Endothelial cell of umbilical vein (primary cell): ENCODE data around the gene PRSS21. TPM values are rescaled to one million over a fixed set of nuclear protein-coding genes. Genes with fewer than 3 reads are reported as not detected.

Experiments used
- BruUV-seq: library from RNA; stranded (reverse); fragments of 400-500 nt; replicated peaks from 2 replicates; lab custom pipeline; 2021; lab: Mats Ljungman, UMichigan
- CTCF ChIA-PET: fragments of 300-600, 350-600 bp; sonication (Branson Sonifier 250); formaldehyde crosslinking; loops from one replicate; lab custom pipeline; 2021; ENCODE audit warnings: antibody characterized with exemption, inconsistent platforms; lab: Charles Lee
- POLR2A ChIA-PET: fragments of 300-600, 350-600 bp; sonication (Branson Sonifier 250); formaldehyde crosslinking; loops from one replicate; lab custom pipeline; 2021; ENCODE audit warnings: antibody characterized with exemption, inconsistent platforms; lab: Charles Lee
- DNase-seq: peaks from one replicate; pipeline ENCODE4 v3.0.0-alpha.2; 2011; ENCODE audit warnings: low read depth, low spot score
- FAIRE-seq: peaks from 2 replicates; lab custom pipeline; 2011; peaks lifted over from hg19 to GRCh38; lab: Jason Lieb, UNC
- H2AFZ ChIP-seq: 2 replicates; pipeline ENCODE4 v1.6.0; 2012; ENCODE audit warnings: low read depth, low read length, control low read depth, inconsistent platforms
- H3K27ac ChIP-seq: 2 replicates; pipeline ENCODE4 v1.5.1; 2011; ENCODE audit warnings: low read depth, mild to moderate bottlenecking, control low read depth, low read length, moderate library complexity; ENCODE audit not compliant: insufficient read depth
- H3K27me3 ChIP-seq, 2 experiments: 2 replicates each; pipeline versions ENCODE4 v1.6.0 to v1.6.1; 2011; ENCODE audit warnings: low read length in 2 of 2, mixed read lengths in 1 of 2; ENCODE audit not compliant: control insufficient read depth in 2 of 2, insufficient read depth in 2 of 2
- H3K36me3 ChIP-seq, 2 experiments: 2 replicates in 1 of 2; 3 replicates in 1 of 2; pipeline ENCODE4 v1.5.1; 2011; ENCODE audit warnings: low read length in 2 of 2, mild to moderate bottlenecking in 1 of 2, moderate library complexity in 1 of 2; ENCODE audit not compliant: control insufficient read depth in 2 of 2, insufficient read depth in 2 of 2; ENCODE audit errors: extremely low read depth in 1 of 2
- H3K4me1 ChIP-seq: 3 replicates; pipeline ENCODE4 v1.5.1; 2011; ENCODE audit warnings: mild to moderate bottlenecking, low read length; ENCODE audit not compliant: control insufficient read depth, insufficient read depth; ENCODE audit errors: extremely low read depth
- H3K4me2 ChIP-seq: 2 replicates; pipeline ENCODE4 v1.6.1; 2011; ENCODE audit warnings: low read length, control low read depth, mixed read lengths; ENCODE audit not compliant: insufficient read depth
- H3K4me3 ChIP-seq, 3 experiments: fragments of 200-600 bp in 1 of 3; sonication (generic), shearing (Covaris generic) in 1 of 3; replicated peaks in 1 of 3; 2 replicates each; pipeline ENCODE4 v1.5.1; 2011 to 2016; ENCODE audit warnings: control low read depth in 3 of 3, low read length in 3 of 3, mild to moderate bottlenecking in 2 of 3, inconsistent platforms in 1 of 3, low read depth in 1 of 3, moderate library complexity in 1 of 3; ENCODE audit not compliant: insufficient read depth in 1 of 3
- H3K79me2 ChIP-seq: 2 replicates; pipeline ENCODE4 v1.6.0; 2012; ENCODE audit warnings: low read length, inconsistent platforms; ENCODE audit not compliant: control insufficient read depth, insufficient read depth
- H3K9ac ChIP-seq: replicated peaks from 2 replicates; pipeline ENCODE3; 2011; ENCODE audit warnings: low read length, control low read depth; ENCODE audit not compliant: insufficient read depth; ENCODE audit errors: extremely low read depth
- H3K9me1 ChIP-seq: replicated peaks from 3 replicates; pipeline ENCODE4 v1.6.0; 2011; ENCODE audit warnings: mild to moderate bottlenecking, low read length; ENCODE audit not compliant: control insufficient read depth, insufficient read depth; ENCODE audit errors: extremely low read depth
- H3K9me3 ChIP-seq: replicated peaks from 2 replicates; pipeline ENCODE4 v1.5.1; 2012; ENCODE audit warnings: low read length, inconsistent platforms; ENCODE audit not compliant: control insufficient read depth, insufficient read depth
- H4K20me1 ChIP-seq: replicated peaks from 2 replicates; pipeline ENCODE3; 2011; ENCODE audit warnings: mild to moderate bottlenecking, low read length; ENCODE audit not compliant: control insufficient read depth, insufficient read depth; ENCODE audit errors: extremely low read depth
- FOS ChIP-seq: IDR thresholded peaks from 2 replicates; pipeline ENCODE4 v1.6.1; 2011; ENCODE audit warnings: mild to moderate bottlenecking, low read length, moderate library complexity, borderline replicate concordance; ENCODE audit not compliant: insufficient read depth
- GATA2 ChIP-seq: IDR thresholded peaks from 2 replicates; pipeline ENCODE4 v1.7.0; 2011; ENCODE audit warnings: low read depth, mild to moderate bottlenecking, moderate library complexity, mixed read lengths, low read length; ENCODE audit not compliant: insufficient read length, insufficient read depth
- JUN ChIP-seq: IDR thresholded peaks from 2 replicates; pipeline ENCODE4 v1.6.1; 2011; ENCODE audit warnings: borderline replicate concordance, low read depth; ENCODE audit not compliant: insufficient read length, insufficient read depth
- MYC ChIP-seq: IDR thresholded peaks from one replicate; pipeline ENCODE4 v1.6.1; 2011; ENCODE audit warnings: mild to moderate bottlenecking, low read depth, low read length
- POLR2A ChIP-seq: IDR thresholded peaks from 2 replicates; pipeline ENCODE4 v1.6.1; 2012; ENCODE audit warnings: low read depth, mild to moderate bottlenecking, control low read depth, low read length
- POLR2AphosphoS5 ChIP-seq: IDR thresholded peaks from 2 replicates; pipeline ENCODE4 v1.6.1; 2012; ENCODE audit warnings: low read depth, mild to moderate bottlenecking, control low read depth, low read length, moderate library complexity; ENCODE audit not compliant: insufficient read depth
- dilution Hi-C: fragments of 300-500 bp; cut with MboI; formaldehyde crosslinking; loops from one replicate; pipeline ENCODE4 v1.15.0; 2019; ENCODE audit warnings: low sequenced_read_pairs; ENCODE audit not compliant: extremely low pct_ligation_motif_present
- intact Hi-C: fragments of 100-400 bp; cut with micrococcal nuclease; formaldehyde crosslinking; loops from one replicate; pipeline ENCODE4 v1.10.0; 2022
- polyA plus RNA-seq, 4 experiments: library from polyadenylated mRNA; depleted of rRNA in 3 of 4; stranded (reverse) in 3 of 4; unstranded in 1 of 4; fragments of >200 nt; gene quantifications; 2 replicates each; pipeline versions ENCODE4 v1.2.1 to v1.2.3, GENCODE V29; 2011 to 2012; ENCODE audit warnings: missing spikeins in 1 of 4
- total RNA-seq: library from RNA; stranded (reverse); gene quantifications from 2 replicates; pipeline ENCODE4 v1.2.3, GENCODE V29; 2021
- TF ChIP-seq, protein P1 (sequence below), 2 donors: IDR thresholded peaks; 1 replicate in 1 of 2; 2 replicates in 1 of 2; pipeline ENCODE4 v1.5.1; 2011; ENCODE audit warnings: low read length in 2 of 2, mild to moderate bottlenecking in 2 of 2, moderate library complexity in 2 of 2, control low read depth in 1 of 2, inconsistent platforms in 1 of 2, low read depth in 1 of 2; ENCODE audit not compliant: insufficient read depth in 1 of 2; ENCODE audit errors: extremely low read depth in 1 of 2

Gene PRSS21
- total and polyA plus RNA-seq, 2 donors (not counting 3 experiments of a cell fraction or from before 2014, with no cell fraction given): 0.28 TPM; not detected in 1

DNA sequence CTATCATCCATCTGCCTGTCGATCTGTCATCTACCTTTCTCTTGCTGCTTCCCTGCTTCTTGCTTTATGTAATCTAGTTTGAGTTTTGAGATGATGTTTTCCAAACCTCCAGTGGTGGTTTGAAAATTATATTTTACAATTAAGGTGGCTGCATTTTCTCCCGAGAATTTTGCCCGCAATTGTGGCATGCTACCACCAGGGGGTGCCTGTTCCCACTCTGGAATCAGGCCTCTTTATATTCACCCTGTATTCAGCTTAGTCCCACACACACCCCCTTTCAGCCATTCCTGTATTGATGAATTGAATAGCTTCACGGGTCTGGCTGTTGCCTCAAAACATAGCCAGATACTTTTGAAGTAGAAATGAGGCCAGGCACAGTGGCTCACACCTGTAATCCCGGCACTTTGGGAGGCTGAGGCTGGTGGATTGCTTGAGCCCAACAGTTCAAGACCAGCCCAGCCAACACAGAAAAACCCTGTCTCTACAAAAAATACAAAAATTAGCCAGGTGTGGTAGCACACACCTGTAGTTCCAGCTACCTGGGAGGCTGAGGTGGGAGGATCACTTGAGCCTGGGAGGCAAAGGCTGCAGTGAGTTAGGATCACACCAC lies 37.8 kb downstream of the PRSS21 start:
- dilution Hi-C loops (no loop called here), intact Hi-C loops (loop anchor here (1.0 kb wide), 1 partner anchor 13 kb away; no protein-coding TSS in a partner anchor)
- Histone ChIP-seq H3K27ac (no peak overlapping the region), H3K4me3 (no peak overlapping the region), H3K36me3 (no peaks in the 10 kb centered on the region), H4K20me1 (no peaks in the 10 kb centered on the region), H3K4me2 (no peak overlapping the region), H3K9me3 (peaks cover 2% of the 10 kb centered on the region), H3K27me3 (peaks cover 2 to 7% of the 10 kb centered on the region in 2 experiments), H2AFZ (no peak overlapping the region), H3K9me1 (no peaks in the 10 kb centered on the region), H3K79me2 (no peaks in the 10 kb centered on the region), H3K4me1 (no peaks in the 10 kb centered on the region), H3K9ac (no peak overlapping the region)
- BruUV-seq: no TSS peak
- no peak for TF ChIP-seq MYC
- no peak for TF ChIP-seq GATA2
- no peak for TF ChIP-seq POLR2AphosphoS5
- TF ChIP-seq, protein P1, sequence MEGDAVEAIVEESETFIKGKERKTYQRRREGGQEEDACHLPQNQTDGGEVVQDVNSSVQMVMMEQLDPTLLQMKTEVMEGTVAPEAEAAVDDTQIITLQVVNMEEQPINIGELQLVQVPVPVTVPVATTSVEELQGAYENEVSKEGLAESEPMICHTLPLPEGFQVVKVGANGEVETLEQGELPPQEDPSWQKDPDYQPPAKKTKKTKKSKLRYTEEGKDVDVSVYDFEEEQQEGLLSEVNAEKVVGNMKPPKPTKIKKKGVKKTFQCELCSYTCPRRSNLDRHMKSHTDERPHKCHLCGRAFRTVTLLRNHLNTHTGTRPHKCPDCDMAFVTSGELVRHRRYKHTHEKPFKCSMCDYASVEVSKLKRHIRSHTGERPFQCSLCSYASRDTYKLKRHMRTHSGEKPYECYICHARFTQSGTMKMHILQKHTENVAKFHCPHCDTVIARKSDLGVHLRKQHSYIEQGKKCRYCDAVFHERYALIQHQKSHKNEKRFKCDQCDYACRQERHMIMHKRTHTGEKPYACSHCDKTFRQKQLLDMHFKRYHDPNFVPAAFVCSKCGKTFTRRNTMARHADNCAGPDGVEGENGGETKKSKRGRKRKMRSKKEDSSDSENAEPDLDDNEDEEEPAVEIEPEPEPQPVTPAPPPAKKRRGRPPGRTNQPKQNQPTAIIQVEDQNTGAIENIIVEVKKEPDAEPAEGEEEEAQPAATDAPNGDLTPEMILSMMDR (IDR thresholded peaks at IDR 0.05; ENCODE audit: extremely low read depth in 1 of 2, insufficient read depth in 1 of 2, low read depth in 1 of 2, low read length in 2 of 2): peak; percentile 36 to 62
- no peak for TF ChIP-seq FOS
- no peak for TF ChIP-seq POLR2A
- no peak for TF ChIP-seq JUN
- no peak for FAIRE-seq
- CTCF ChIA-PET: interaction anchor here (0.9 to 2.7 kb wide), 8 partner anchors 9 to 72 kb away, joined by 3 to 16 read pairs (median 5); partner anchors contain the start of gene FLYWCH2
- DNase-seq: no peak
- POLR2A ChIA-PET: no interaction called here
